Measurements from ENCODE around the gene MSI2. TPM values are rescaled to one million over a fixed set of nuclear protein-coding genes. Genes with fewer than 3 reads are reported as not detected.

MSI2 gene
- total RNA-seq, 1 donor from 2014 or later = 31.3 TPM

DNA sequence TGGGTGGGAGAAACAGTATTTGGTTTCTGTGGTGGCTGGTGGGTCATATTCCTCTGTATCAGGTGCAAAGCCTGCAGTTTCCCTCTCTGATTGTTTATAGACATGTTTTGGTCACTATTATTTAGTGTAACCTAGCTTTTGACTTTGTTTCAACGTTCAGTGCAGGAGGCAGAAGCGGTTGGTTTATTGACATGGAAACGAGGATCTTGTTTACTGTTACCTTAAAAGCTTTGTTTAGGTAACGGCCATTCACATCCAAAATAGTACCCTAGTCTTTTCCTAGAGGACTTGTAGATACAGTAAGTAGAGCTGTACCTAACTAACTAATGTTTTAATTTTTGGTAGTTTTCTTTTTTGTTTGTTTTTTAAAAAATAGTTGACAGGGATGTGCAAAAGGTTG is 3.5 kb downstream of the MSI2 start:
- Histone ChIP-seq H3K27ac (no peak overlapping the region), H3K27me3 (no peaks in the 10 kb centered on the region), H3K9me3 (no peaks in the 10 kb centered on the region), H3K4me1 (peaks cover 15% of the 10 kb centered on the region), H3K36me3 (peaks cover 4% of the 10 kb centered on the region), H3K4me3 (no peak overlapping the region)
- TF ChIP-seq, protein P1, sequence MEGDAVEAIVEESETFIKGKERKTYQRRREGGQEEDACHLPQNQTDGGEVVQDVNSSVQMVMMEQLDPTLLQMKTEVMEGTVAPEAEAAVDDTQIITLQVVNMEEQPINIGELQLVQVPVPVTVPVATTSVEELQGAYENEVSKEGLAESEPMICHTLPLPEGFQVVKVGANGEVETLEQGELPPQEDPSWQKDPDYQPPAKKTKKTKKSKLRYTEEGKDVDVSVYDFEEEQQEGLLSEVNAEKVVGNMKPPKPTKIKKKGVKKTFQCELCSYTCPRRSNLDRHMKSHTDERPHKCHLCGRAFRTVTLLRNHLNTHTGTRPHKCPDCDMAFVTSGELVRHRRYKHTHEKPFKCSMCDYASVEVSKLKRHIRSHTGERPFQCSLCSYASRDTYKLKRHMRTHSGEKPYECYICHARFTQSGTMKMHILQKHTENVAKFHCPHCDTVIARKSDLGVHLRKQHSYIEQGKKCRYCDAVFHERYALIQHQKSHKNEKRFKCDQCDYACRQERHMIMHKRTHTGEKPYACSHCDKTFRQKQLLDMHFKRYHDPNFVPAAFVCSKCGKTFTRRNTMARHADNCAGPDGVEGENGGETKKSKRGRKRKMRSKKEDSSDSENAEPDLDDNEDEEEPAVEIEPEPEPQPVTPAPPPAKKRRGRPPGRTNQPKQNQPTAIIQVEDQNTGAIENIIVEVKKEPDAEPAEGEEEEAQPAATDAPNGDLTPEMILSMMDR (IDR thresholded peaks at IDR 0.05) = no peak
- ATAC-seq = no peak
- intact Hi-C loops (cut with DNase I) = no loop called here
- no peak for DNase-seq

- H3K27me3 ChIP-seq = no peaks in the 10 kb centered on the region
- ATAC-seq = no peak
- intact Hi-C loops (cut with DNase I) = no loop called here
- H3K4me1 ChIP-seq = peaks cover 15% of the 10 kb centered on the region
- H3K9me3 ChIP-seq = no peaks in the 10 kb centered on the region
- no peak overlapping the region for H3K27ac ChIP-seq
- peaks cover 4% of the 10 kb centered on the region for H3K36me3 ChIP-seq
- TF ChIP-seq, protein P1 (IDR thresholded peaks at IDR 0.05) = no peak
- H3K4me3 ChIP-seq = no peak overlapping the region
- DNase-seq = no peak
Observed at GRCh38 chr17:57260325-57261083, 4.2 kb downstream of the MSI2 start.

GRCh38 chr17:57261084-57261461 is 4.8 kb downstream of the MSI2 start:
- no peaks in the 10 kb centered on the region for H3K9me3 ChIP-seq
- no peaks in the 10 kb centered on the region for H3K27me3 ChIP-seq
- DNase-seq = no peak
- peaks cover 15% of the 10 kb centered on the region for H3K4me1 ChIP-seq
- H3K4me3 ChIP-seq = no peak overlapping the region
- H3K36me3 ChIP-seq = peaks cover 4% of the 10 kb centered on the region
- TF ChIP-seq, protein P1 (IDR thresholded peaks at IDR 0.05) = no peak
- no peak for ATAC-seq
- H3K27ac ChIP-seq = no peak overlapping the region
- intact Hi-C loops (cut with DNase I) = no loop called here

GRCh38 chr17:57262557-57262956 is 6.2 kb downstream of the MSI2 start:
- intact Hi-C loops (cut with DNase I) = no loop called here
- ATAC-seq (peak; percentile 39), DNase-seq (no peak)
- Histone ChIP-seq H3K36me3 (peaks cover 4% of the 10 kb centered on the region), H3K27me3 (no peaks in the 10 kb centered on the region), H3K4me1 (peaks cover 13% of the 10 kb centered on the region), H3K9me3 (no peaks in the 10 kb centered on the region), H3K4me3 (no peak overlapping the region), H3K27ac (no peak overlapping the region)
- TF ChIP-seq, protein P1 (IDR thresholded peaks at IDR 0.05) = no peak

GRCh38 chr17:57264250-57264649 is 7.9 kb downstream of the MSI2 start:
- DNase-seq (no peak), ATAC-seq (no peak)
- H3K4me3 ChIP-seq = no peak overlapping the region
- H3K36me3 ChIP-seq = peaks cover 4% of the 10 kb centered on the region
- intact Hi-C loops (cut with DNase I) = no loop called here
- no peaks in the 10 kb centered on the region for H3K27me3 ChIP-seq
- no peak overlapping the region for H3K27ac ChIP-seq
- H3K9me3 ChIP-seq = no peaks in the 10 kb centered on the region
- TF ChIP-seq, protein P1 (IDR thresholded peaks at IDR 0.05) = no peak
- no peaks in the 10 kb centered on the region for H3K4me1 ChIP-seq

All from upper lobe of right lung (tissue), 1 donor.